Adrenal gland (tissue), 5 donors: ENCODE measurements around the gene SCYGR2.

Source experiments
- POLR2A ChIP-seq, 2 donors: fragments of 450-650 bp; IDR thresholded peaks; one replicate each; pipeline ENCODE4 v1.6.1; 2017; ENCODE audit warnings: antibody characterized with exemption in 2 of 2, mild to moderate bottlenecking in 2 of 2, moderate library complexity in 1 of 2
- TF ChIP-seq, protein P1 (sequence below), 6 experiments: fragments of 450-650 bp in 4 of 6; fragments of 200-600 bp in 2 of 6; sonication (generic) in 1 of 6; IDR thresholded peaks; 1 replicate in 5 of 6; 2 replicates in 1 of 6; pipeline versions ENCODE4 v1.5.1 to v1.8.0; 2016 to 2021; ENCODE audit warnings: antibody characterized with exemption in 6 of 6, mild to moderate bottlenecking in 2 of 6, moderate library complexity in 1 of 6
- donor health status: DM: no; HTN: no; CAD: no.

DNA sequence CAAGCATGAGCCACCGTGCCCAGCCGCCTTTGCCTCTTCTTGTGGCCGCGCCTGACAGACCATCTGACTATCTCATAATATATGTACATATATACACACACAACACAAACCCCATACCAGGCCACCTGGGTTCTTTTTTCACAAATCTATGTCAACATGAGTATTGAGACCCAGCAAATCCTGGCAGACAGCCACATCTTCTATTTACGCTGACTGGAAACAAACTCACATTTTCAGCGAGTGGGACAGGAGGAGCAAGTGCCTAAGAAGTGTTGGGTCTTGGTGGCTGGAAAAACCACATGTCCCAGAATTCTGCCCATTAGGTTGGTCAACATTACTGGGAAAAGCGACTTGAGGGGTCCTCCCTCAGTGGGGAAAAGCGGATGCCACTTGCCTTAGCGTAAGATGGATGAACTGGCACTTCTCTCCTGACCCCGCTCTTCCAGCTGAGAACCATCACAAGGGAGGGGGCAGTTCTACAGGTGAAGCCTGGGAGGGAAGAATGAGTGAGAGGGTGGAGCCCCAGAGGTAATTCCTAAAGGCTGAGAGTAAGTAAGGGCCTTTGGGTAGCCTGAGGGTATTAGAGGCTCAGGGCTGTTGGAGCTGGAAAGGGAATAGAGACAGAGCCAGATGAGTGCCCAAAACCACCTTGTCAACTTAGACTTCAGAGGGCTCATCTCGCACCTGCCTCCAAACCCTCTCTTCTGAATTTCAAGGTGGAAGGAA lies 14.0 kb downstream of the SCYGR2 start:
- TF ChIP-seq, protein P1, sequence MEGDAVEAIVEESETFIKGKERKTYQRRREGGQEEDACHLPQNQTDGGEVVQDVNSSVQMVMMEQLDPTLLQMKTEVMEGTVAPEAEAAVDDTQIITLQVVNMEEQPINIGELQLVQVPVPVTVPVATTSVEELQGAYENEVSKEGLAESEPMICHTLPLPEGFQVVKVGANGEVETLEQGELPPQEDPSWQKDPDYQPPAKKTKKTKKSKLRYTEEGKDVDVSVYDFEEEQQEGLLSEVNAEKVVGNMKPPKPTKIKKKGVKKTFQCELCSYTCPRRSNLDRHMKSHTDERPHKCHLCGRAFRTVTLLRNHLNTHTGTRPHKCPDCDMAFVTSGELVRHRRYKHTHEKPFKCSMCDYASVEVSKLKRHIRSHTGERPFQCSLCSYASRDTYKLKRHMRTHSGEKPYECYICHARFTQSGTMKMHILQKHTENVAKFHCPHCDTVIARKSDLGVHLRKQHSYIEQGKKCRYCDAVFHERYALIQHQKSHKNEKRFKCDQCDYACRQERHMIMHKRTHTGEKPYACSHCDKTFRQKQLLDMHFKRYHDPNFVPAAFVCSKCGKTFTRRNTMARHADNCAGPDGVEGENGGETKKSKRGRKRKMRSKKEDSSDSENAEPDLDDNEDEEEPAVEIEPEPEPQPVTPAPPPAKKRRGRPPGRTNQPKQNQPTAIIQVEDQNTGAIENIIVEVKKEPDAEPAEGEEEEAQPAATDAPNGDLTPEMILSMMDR (IDR thresholded peaks at IDR 0.05): no peak
- no peak for TF ChIP-seq POLR2A (IDR thresholded peaks at IDR 0.05)
